Parathyroid adenoma (tissue), 2 donors: ENCODE measurements around the gene SLC2A5.
"Not testable (repeated sequence)": the region's sequence is repeated elsewhere in the genome, so short reads cannot be mapped to it uniquely, and the experiment has no call there.

Experiments used
- H2AFZ ChIP-seq: fragments of 300-600 bp; sonication (generic); one replicate; pipeline ENCODE4 v1.7.0; 2017; ENCODE audit warnings: antibody characterized with exemption, mild to moderate bottlenecking
- H3K27ac ChIP-seq: fragments of 300-600 bp; sonication (generic); one replicate; pipeline ENCODE4 v1.7.0; 2017
- H3K27me3 ChIP-seq: fragments of 300-600 bp; sonication (generic); one replicate; pipeline ENCODE4 v1.7.0; 2017; ENCODE audit warnings: low read length; ENCODE audit not compliant: control insufficient read depth, insufficient read depth
- H3K36me3 ChIP-seq: fragments of 300-600 bp; sonication (generic); one replicate; pipeline ENCODE4 v1.7.0; 2017; ENCODE audit warnings: low read length; ENCODE audit not compliant: control insufficient read depth, insufficient read depth
- H3K4me1 ChIP-seq: fragments of 300-600 bp; sonication (generic); one replicate; pipeline ENCODE4 v1.7.0; 2017; ENCODE audit warnings: control low read depth
- H3K4me2 ChIP-seq: fragments of 300-600 bp; sonication (generic); one replicate; pipeline ENCODE4 v1.7.0; 2017; ENCODE audit warnings: low read length
- H3K4me3 ChIP-seq: fragments of 300-600 bp; sonication (generic); one replicate; pipeline ENCODE4 v1.7.0; 2017; ENCODE audit warnings: low read depth, low read length
- H3K79me2 ChIP-seq: fragments of 300-600 bp; sonication (generic); one replicate; pipeline ENCODE4 v1.7.0; 2017; ENCODE audit warnings: control low read depth
- H3K9ac ChIP-seq: fragments of 300-600 bp; sonication (generic); one replicate; pipeline ENCODE4 v1.7.0; 2017; ENCODE audit warnings: mild to moderate bottlenecking
- H3K9me3 ChIP-seq: fragments of 300-600 bp; sonication (generic); one replicate; pipeline ENCODE4 v1.7.0; 2017; ENCODE audit warnings: low read length; ENCODE audit not compliant: control insufficient read depth
- CTCF ChIP-seq: fragments of 300-600 bp; sonication (generic); IDR thresholded peaks from one replicate; pipeline ENCODE4 v1.7.0; 2017; ENCODE audit warnings: antibody characterized with exemption, mild to moderate bottlenecking
- donor health status: primary hyperparathyroidism.

Gene SLC2A5

GRCh38 chr1:9004031-9004699 is 65.3 kb downstream of the SLC2A5 start:
- no peaks in the 10 kb centered on the region for H3K79me2 ChIP-seq
- no peaks in the 10 kb centered on the region for H3K9me3 ChIP-seq
- H3K27ac ChIP-seq: no peak overlapping the region
- no peaks in the 10 kb centered on the region for H3K27me3 ChIP-seq
- no peak for TF ChIP-seq CTCF
- H3K4me3 ChIP-seq: no peak overlapping the region
- H2AFZ ChIP-seq: no peak overlapping the region
- no peaks in the 10 kb centered on the region for H3K4me1 ChIP-seq
- H3K36me3 ChIP-seq: no peaks in the 10 kb centered on the region
- no peak overlapping the region for H3K4me2 ChIP-seq
- H3K9ac ChIP-seq: no peak overlapping the region

GRCh38 chr1:9002215-9002560 is 67.2 kb downstream of the SLC2A5 start:
- not testable (repeated sequence) for H3K79me2 ChIP-seq, H3K27ac ChIP-seq, H3K27me3 ChIP-seq, H3K4me3 ChIP-seq, H3K4me1 ChIP-seq, H3K9me3 ChIP-seq, H3K4me2 ChIP-seq, H2AFZ ChIP-seq, H3K36me3 ChIP-seq, H3K9ac ChIP-seq

GRCh38 chr1:9001534-9002214 is 67.8 kb downstream of the SLC2A5 start:
- not testable (repeated sequence) for H3K4me2 ChIP-seq, H3K36me3 ChIP-seq, H3K9me3 ChIP-seq, H3K4me3 ChIP-seq, H3K27me3 ChIP-seq, H3K27ac ChIP-seq, H3K9ac ChIP-seq, H3K79me2 ChIP-seq, H2AFZ ChIP-seq, H3K4me1 ChIP-seq

- not testable (repeated sequence) for H3K79me2 ChIP-seq, H3K9ac ChIP-seq, H3K4me2 ChIP-seq, H3K4me1 ChIP-seq, H3K36me3 ChIP-seq, H3K27me3 ChIP-seq, H3K27ac ChIP-seq, H3K4me3 ChIP-seq, H3K9me3 ChIP-seq
- H2AFZ ChIP-seq: peak overlapping the region; percentile 56
Observed at GRCh38 chr1:8993962-8994675, 75.3 kb downstream of the SLC2A5 start.

GRCh38 chr1:8992936-8993687 is 76.3 kb downstream of the SLC2A5 start:
- no peaks in the 10 kb centered on the region for H3K4me1 ChIP-seq
- no peak overlapping the region for H3K27ac ChIP-seq
- H3K36me3 ChIP-seq: no peaks in the 10 kb centered on the region
- no peaks in the 10 kb centered on the region for H3K27me3 ChIP-seq
- H2AFZ ChIP-seq: no peak overlapping the region
- no peak overlapping the region for H3K4me3 ChIP-seq
- no peaks in the 10 kb centered on the region for H3K79me2 ChIP-seq
- H3K4me2 ChIP-seq: no peak overlapping the region
- TF ChIP-seq CTCF: no peak
- no peaks in the 10 kb centered on the region for H3K9me3 ChIP-seq
- no peak overlapping the region for H3K9ac ChIP-seq

GRCh38 chr1:8989821-8990220 is 79.6 kb downstream of the SLC2A5 start:
- H2AFZ ChIP-seq: no peak overlapping the region
- H3K4me3 ChIP-seq: no peak overlapping the region
- no peaks in the 10 kb centered on the region for H3K4me1 ChIP-seq
- H3K4me2 ChIP-seq: no peak overlapping the region
- no peak for TF ChIP-seq CTCF
- no peaks in the 10 kb centered on the region for H3K27me3 ChIP-seq
- H3K9ac ChIP-seq: no peak overlapping the region
- no peaks in the 10 kb centered on the region for H3K79me2 ChIP-seq
- H3K36me3 ChIP-seq: no peaks in the 10 kb centered on the region
- no peaks in the 10 kb centered on the region for H3K9me3 ChIP-seq
- H3K27ac ChIP-seq: no peak overlapping the region
